ENCODE results near the gene SHMT2.

Gene SHMT2

GRCh38 chr12:57229634-57230380 is at the start of gene SHMT2:
SHMT2 (plus strand) TSS chr12:57229711; CDS start chr12:57229779, 68 bp downstream.
- peak; percentile 97 for DNase-seq (ENCODE audit: low read depth)
- H3K4me3 ChIP-seq (replicated peaks; ENCODE audit: low read depth, low read length): peak within 1 kb of the TSS; percentile 87
- no peak for TF ChIP-seq CTCF (IDR thresholded peaks at IDR 0.05; ENCODE audit: low read length, missing control alignments)

GRCh38 chr12:57180321-57180989 is 49.1 kb upstream of the SHMT2 start:
- H3K4me3 ChIP-seq (replicated peaks; ENCODE audit: low read depth, low read length): no peak overlapping the region
- TF ChIP-seq CTCF (IDR thresholded peaks at IDR 0.05; ENCODE audit: low read length, missing control alignments): no peak
- DNase-seq (ENCODE audit: low read depth): no peak

DNA sequence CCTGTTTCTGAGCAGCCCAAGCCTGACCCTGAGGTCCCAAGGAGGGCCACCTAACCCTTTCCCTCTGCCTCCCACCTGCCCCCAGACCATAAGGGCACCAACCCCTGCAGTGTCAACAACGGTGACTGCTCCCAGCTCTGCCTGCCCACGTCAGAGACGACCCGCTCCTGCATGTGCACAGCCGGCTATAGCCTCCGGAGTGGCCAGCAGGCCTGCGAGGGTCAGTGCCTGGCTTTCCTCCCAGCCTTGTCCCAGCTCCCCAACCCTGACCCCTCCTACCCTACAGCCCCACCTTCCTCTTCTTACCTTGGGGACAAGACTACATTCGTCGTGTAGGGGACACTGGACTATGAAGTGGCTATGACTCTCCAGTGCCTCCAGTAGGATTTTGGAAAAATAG is 48.4 kb upstream of the SHMT2 start:
- no peak overlapping the region for H3K4me3 ChIP-seq (replicated peaks; ENCODE audit: low read depth, low read length)
- DNase-seq (ENCODE audit: low read depth): no peak
- TF ChIP-seq CTCF (IDR thresholded peaks at IDR 0.05; ENCODE audit: low read length, missing control alignments): no peak

- no peak for TF ChIP-seq CTCF (IDR thresholded peaks at IDR 0.05; ENCODE audit: low read length, missing control alignments)
- H3K4me3 ChIP-seq (replicated peaks; ENCODE audit: low read depth, low read length): no peak overlapping the region
- no peak for DNase-seq (ENCODE audit: low read depth)
Observed at GRCh38 chr12:57181561-57182155, 47.9 kb upstream of the SHMT2 start.

- H3K4me3 ChIP-seq (replicated peaks; ENCODE audit: low read depth, low read length): no peak overlapping the region
- DNase-seq (ENCODE audit: low read depth): peak; percentile 67
- peak; percentile 84 for TF ChIP-seq CTCF (IDR thresholded peaks at IDR 0.05; ENCODE audit: low read length, missing control alignments)
Observed at GRCh38 chr12:57182918-57183575, 46.5 kb upstream of the SHMT2 start.

DNA sequence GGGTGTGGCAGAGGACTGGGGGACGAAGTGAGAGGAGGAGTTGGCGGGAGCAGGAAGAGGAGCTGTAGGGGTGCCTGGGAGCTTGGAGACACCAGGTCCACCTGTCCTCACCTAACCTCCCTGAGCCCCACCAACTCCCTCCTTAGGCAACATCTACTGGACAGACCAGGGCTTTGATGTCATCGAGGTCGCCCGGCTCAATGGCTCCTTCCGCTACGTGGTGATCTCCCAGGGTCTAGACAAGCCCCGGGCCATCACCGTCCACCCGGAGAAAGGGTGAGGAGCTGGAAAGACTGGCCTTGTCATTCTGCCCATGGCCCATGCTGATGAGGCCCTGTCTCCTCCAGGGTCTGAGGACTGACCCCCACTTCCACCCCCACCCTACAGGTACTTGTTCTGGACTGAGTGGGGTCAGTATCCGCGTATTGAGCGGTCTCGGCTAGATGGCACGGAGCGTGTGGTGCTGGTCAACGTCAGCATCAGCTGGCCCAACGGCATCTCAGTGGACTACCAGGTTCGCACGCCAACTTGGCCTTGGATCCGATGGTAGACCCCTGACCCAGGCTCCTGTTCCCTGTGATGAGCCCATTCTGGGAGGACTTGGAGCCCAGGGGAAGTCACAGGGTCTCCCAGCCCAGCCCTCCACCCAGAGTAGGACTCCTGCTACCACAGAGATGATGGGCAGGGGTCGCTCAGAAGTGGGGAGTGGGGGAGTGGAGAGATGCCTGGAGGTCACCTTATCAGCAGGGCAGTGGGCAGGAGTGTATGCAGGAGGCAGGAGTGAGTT is 45.4 kb upstream of the SHMT2 start:
- DNase-seq (ENCODE audit: low read depth): no peak
- no peak overlapping the region for H3K4me3 ChIP-seq (replicated peaks; ENCODE audit: low read depth, low read length)
- TF ChIP-seq CTCF (IDR thresholded peaks at IDR 0.05; ENCODE audit: low read length, missing control alignments): no peak
